HG03378 (cell line): ENCODE measurements around the gene SCAMP4.

Experiments
- ATAC-seq: cut with Tn5 transposase; IDR thresholded peaks from one replicate; pipeline ENCODE4 v1.9.1; 2021; ENCODE audit warnings: mild to moderate bottlenecking, moderate library complexity; ENCODE audit not compliant: unreplicated experiment

SCAMP4 gene, protein sequence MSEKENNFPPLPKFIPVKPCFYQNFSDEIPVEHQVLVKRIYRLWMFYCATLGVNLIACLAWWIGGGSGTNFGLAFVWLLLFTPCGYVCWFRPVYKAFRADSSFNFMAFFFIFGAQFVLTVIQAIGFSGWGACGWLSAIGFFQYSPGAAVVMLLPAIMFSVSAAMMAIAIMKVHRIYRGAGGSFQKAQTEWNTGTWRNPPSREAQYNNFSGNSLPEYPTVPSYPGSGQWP

GRCh38 chr19:1905110-1905862 is at the start of gene SCAMP4, which contains the start of gene ADAT3:
Gene SCAMP4 (plus strand): TSS chr19:1905399. CDS start chr19:1915020, 9,621 bp downstream.
Gene ADAT3 (plus strand): TSS chr19:1905399. CDS start chr19:1912048, 6,649 bp downstream.
- ATAC-seq = peak; percentile 48

DNA sequence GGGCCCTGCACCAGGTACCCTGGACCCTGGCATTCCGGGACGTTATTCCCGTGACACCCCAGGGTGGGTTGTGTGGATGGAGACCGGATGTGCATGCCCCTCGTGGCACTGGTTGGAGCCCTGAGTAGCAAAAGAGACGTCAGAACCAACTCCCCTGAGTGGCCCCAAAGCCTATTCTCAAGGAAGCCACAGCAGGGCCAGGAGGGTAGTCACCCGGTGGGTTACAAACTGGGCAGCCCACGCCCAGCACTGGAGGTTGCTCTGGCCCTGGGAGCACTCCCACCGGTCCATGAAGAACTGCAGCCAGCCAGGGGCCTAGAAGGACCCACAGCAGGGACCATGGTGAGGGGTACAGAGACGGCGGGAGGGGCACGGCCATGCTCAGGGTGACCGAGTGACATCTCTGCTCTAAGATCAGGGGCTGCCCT is 49.4 kb upstream of the SCAMP4 start:
- no peak for ATAC-seq

- ATAC-seq = no peak
Measured at GRCh38 chr19:1856345-1856697, 48.9 kb upstream of the SCAMP4 start.

DNA sequence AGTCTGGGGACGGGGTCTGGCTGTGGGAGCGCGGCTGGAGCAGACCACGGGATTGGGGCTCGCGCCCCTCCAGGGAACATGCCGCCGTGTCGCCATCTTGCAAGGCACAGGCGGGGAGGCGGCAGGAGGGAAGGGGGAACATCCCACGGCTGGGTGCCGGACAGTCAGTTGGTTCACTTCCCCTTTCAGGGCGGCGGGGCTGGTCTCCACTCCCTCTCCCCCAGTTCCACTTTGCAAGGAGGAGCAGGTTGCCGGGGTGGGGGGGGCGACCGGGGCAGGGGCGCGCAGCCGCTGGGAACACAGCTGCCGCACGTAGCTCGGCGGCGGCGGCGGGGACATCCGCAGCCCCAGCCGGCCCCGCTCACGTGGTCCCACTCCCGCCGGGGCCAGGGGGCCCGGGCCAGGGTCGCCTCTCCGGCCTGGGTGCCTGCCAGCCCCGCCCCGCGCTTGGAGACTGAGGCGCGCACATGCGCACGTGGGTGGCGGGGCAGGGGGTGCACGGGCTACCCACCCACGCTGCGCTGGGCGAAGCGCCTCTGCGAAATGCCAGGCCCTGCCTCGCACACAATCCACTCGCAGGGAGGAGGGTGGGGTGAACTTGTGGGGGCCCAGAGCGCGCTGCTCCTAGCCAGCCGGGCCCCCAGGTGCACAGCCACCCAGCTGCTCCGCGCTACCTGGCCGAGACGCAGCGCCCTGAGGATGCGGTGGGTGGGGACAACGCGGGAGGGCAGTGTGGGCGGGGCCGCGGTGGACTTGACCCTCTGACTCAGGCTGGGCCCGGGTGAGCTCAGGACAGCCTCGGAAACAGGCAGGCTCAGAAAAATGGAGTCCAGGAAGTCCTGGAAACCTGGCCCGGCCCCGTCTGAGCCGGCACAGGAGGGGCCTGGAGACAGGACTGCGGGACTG is 48.2 kb upstream of the SCAMP4 start:
- no peak for ATAC-seq

GRCh38 chr19:1857648-1858326 is 47.4 kb upstream of the SCAMP4 start:
- ATAC-seq = no peak

DNA sequence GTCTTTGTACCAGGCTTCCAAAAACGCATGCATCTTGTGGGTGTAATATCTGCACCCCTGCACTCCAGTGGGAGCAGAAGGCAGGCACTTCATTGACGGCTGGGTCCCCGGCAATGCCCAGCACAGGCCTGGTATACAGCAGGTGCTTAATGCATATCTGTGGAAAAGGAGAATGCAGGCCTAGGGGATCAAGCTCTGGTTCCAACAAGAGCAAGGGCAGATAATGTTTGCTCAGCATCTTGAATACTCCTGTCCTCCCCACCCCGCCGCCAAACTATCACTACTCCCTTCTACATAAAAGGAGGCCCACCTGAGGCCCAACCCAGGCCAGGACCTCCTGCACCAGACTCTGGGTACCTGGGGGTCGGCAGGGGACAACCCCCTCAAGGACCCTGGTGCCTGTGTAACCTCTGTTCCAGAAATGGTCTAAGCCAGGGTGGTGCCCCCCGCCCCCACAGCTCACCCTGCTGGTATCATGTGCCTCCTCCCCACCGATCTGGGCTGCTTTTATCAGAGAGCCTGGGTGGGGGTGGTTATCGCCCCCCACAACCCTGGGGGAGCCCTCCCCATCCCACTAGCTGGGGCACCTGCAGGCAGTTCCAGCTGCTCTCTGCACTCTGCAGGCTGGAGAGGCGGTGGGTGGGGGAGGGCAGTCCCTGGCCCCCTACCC is 46.7 kb upstream of the SCAMP4 start:
- no peak for ATAC-seq

DNA sequence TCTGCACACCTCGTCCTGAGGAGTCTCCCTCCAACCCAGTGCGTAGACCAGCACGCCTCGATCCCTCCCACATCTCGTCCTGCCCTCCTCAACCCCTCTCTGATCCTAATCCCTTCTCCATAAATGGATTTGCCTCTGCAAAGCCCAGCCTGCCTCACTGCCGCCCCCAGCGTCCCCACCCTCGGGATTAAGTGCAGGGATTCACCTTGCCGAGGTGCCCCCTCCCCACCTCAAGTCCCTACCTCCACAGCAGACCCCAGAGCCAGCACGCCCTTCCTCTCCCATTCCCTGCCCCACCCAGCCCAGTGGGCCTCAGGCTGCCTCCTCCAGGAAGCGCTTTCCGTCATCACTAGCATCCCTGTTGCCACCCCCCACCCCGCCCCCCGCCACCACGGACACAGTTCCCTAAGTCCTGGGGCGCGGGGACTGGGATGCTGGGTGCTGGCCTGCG is 45.8 kb upstream of the SCAMP4 start:
- ATAC-seq = no peak

GRCh38 chr19:1860042-1860775 is 45.0 kb upstream of the SCAMP4 start:
- no peak for ATAC-seq

DNA sequence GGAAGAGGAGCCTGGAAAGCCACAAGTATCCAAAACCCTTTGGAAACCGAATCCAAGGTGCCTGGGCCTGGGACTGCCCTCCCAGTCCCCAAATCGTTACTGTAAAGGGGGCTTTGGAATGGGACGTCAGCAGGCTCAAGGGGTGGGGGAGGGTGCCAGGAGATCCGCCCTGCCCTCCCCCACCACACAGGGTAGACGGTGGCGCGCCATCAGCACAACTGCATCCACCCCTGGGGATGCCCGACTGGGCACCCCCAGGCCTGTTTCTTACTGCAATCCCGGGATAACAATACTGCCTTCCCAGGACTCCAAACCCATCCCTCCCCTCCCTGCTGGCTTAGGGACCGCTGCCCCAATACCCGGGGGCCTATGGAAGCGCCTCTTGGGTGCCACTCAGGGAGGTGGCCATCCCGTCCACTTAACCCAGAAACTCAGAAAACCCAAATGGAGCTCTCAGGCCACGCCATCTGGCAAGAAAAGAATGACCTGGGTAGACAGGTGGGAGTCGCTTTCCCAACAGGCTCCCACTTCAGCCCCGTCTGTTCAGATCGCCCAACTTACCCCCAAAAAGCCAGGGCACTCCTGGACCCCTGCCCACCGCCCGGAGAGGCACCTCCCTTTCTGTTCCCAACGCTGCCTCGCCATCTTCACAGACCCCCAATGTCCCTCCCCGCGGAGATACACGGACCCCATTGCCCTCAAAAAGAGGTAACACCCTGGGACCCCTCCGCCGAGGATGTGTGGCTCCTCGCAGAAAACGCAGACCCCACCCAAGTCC is 44.2 kb upstream of the SCAMP4 start:
- ATAC-seq = no peak

DNA sequence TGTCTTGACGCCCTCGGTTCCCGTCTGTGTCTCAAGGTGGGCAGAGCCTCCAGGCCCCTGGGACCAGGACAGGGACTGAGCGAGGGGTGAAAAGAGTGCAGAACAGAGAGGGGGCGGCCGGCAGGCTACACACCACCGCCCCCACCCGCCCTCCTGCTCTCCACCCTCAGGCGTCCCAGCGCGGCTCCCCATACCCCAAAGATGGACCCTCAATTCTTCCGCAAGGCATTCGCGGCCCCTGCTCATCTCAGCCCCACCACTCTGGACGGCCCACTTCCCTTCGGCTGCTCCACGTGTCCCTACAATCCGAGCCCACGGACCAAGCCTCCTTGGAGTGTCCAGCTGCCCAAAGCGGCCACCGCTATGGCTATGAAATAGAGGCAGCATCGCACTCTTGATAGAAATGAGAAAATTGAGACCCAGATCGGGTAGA is 43.6 kb upstream of the SCAMP4 start:
- ATAC-seq = no peak

- ATAC-seq = no peak
Measured at GRCh38 chr19:1862068-1862423, 43.2 kb upstream of the SCAMP4 start.

GRCh38 chr19:1862424-1863327 is 42.5 kb upstream of the SCAMP4 start:
- no peak for ATAC-seq

DNA sequence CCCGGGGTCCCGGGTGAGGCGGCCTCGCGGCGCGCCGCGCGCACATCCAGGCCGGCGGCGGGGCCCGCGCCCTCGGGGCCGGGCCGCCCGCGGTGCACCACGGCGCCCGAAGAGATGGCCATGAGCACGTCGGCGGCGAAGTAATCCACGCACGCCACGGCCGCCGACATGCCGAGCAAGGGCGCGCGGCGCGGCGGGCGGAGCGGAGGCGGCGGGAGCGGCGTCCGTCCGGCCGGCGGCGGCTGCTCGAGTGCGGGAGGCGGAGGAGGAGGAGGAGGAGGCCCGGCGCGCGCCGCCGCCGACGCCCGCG is 41.9 kb upstream of the SCAMP4 start, which contains the start of gene KLF16:
TSS of gene KLF16 (minus strand) at position 252 of the 310 bp plus-strand sequence. CDS start at position 170, 82 bp downstream.
- no peak for ATAC-seq

DNA sequence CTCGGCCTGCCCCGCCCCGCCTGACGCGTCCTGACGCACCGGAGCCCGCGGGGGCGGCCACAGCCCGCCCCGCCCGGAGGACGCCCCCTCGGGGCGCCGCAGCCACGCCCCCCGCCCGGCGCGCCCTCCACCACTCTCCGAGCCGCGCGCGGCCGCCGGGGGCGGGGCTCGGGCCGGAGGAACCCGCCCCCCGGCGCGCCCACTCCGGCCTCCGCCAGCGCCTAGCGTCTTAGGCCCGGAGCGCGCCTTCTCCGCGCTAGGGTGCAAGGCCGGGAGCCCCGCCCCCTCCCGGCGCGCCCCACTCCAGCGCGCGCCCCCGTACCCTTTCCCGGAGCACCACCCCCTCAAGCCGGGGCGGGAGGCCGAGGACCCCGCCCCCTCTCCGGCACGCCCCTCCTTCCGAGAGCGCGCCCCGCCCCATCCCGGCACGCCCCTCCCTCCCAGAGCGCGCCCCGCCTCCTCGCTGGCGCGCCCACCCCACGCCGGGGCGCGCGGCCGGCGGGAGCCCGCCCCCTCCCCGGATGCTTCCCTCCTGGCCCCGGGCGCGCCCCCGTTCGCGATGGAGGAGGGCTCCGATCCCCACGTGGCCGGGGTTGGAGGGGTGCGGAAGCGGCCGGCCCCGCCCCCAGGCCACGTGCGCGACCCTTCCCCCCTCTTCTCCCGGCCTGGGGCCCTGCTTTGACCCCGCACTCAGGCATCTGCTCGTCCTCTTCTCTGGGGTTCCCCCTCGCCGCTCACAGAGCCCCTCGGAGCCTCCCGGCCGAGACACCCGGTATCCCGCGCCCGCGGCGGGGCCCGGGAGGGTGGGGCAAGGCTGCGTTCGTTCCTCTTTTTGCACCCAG is 41.3 kb upstream of the SCAMP4 start:
- ATAC-seq = peak; percentile 31

DNA sequence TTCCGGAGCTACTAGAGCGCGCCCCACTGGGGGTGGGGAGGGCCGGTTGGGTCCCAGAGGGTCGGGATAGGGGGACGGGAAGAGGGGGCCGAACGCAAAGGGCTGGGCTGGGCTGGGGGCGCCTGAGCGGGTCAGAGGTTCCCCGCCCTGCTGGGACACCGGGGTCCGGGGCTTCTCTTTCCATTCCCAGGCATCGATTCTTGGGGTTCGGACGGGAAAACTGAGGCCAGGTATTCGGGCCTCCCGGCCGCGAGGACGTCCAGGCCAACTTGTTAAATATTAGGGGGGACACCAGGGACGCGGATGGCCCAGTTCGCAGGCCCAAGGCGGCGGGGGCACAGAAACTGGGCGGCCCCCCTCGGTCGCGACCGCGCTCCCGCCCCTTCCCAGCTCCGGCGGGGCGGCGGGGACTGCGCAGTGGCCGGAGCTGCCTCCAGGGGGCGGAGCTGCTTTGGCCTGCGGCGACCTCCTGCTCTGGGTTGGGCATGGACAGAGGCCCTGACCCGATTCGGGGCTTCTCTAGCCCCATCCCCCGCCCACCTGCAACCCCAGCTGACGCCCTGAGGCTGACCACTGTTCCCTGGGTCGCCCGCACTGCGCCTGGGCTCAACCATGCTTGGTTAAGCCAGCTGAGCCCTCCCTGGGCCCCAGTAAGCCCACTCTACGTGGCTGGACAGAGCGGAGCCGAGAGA is 40.6 kb upstream of the SCAMP4 start:
- no peak for ATAC-seq
